ENCODE data around the gene ARL16.

DNA sequence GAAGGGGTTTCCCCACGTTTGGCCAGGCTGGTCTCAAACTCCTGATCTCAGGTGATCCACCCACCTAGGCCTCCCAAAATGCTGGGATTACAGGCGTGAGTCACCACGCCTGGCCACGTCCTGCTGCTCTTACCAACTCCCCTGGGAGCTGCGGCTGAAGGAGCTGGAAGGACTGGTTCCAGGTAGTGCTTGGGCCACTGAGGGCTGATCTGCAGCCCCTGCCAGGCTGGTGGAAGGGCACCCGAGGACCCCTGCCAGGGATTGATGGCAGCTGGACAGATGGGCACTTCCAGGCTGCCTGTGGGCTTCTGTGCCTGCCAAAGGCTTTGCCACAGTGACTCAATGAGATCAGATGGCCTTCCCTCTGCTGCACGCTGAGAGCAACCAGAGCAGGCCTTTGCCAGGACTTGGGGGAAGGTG is 19.5 kb downstream of the ARL16 start:
- TF ChIP-seq CTCF (IDR thresholded peaks at IDR 0.05; ENCODE audit: poor library complexity, severe bottlenecking), result no peak
- no peak for TF ChIP-seq EZH2 (IDR thresholded peaks at IDR 0.05; ENCODE audit: borderline replicate concordance, insufficient read depth, low read length, poor library complexity, severe bottlenecking)
- TF ChIP-seq, protein P1, sequence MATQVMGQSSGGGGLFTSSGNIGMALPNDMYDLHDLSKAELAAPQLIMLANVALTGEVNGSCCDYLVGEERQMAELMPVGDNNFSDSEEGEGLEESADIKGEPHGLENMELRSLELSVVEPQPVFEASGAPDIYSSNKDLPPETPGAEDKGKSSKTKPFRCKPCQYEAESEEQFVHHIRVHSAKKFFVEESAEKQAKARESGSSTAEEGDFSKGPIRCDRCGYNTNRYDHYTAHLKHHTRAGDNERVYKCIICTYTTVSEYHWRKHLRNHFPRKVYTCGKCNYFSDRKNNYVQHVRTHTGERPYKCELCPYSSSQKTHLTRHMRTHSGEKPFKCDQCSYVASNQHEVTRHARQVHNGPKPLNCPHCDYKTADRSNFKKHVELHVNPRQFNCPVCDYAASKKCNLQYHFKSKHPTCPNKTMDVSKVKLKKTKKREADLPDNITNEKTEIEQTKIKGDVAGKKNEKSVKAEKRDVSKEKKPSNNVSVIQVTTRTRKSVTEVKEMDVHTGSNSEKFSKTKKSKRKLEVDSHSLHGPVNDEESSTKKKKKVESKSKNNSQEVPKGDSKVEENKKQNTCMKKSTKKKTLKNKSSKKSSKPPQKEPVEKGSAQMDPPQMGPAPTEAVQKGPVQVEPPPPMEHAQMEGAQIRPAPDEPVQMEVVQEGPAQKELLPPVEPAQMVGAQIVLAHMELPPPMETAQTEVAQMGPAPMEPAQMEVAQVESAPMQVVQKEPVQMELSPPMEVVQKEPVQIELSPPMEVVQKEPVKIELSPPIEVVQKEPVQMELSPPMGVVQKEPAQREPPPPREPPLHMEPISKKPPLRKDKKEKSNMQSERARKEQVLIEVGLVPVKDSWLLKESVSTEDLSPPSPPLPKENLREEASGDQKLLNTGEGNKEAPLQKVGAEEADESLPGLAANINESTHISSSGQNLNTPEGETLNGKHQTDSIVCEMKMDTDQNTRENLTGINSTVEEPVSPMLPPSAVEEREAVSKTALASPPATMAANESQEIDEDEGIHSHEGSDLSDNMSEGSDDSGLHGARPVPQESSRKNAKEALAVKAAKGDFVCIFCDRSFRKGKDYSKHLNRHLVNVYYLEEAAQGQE (IDR thresholded peaks at IDR 0.05; ENCODE audit: borderline replicate concordance), result no peak
- TF ChIP-seq EP300 (conservative IDR thresholded peaks at IDR 0.05; ENCODE audit: poor library complexity, severe bottlenecking), result no peak
- TF ChIP-seq POLR2AphosphoS5 (IDR thresholded peaks at IDR 0.05), result no peak
- TF ChIP-seq SMC3 (conservative IDR thresholded peaks at IDR 0.05; ENCODE audit: poor library complexity), result no peak
- no peak for TF ChIP-seq MXI1 (conservative IDR thresholded peaks at IDR 0.05; ENCODE audit: poor library complexity, severe bottlenecking)

All from neural cell (in vitro differentiated cells).